HG03060 (cell line): ENCODE results near the gene GPR143.
"Not testable (repeated sequence)": the region's sequence is repeated elsewhere in the genome, so short reads cannot be mapped to it uniquely, and the experiment has no call there.

Experiments used
- ATAC-seq: cut with Tn5 transposase; IDR thresholded peaks from one replicate; pipeline ENCODE4 v1.9.1; 2021; ENCODE audit warnings: low read depth, moderate number of reproducible peaks; ENCODE audit not compliant: unreplicated experiment

Gene GPR143

DNA sequence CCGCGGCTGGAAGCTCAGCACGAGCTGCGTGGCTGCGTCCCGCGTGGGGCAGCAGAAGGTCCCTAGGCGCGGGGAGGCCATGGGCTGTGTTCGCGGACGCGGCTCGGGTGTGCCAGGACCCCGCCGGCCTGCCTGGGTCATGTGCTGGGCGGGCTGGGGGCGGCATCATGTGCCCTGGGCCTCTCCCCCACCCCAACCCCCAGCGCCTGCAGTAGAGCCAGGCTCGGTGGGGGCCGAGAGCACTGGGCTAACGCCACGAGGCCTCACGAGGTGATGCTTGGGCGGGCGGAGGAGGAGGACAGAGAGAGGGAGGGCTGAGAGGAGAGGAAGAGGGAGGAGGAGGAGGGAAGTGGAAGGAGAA is at the start of gene GPR143:
Gene GPR143 (minus strand): TSS at position 111 of the 361 bp plus-strand sequence. CDS start 30 bp downstream, at position 81.
- no peak for ATAC-seq

DNA sequence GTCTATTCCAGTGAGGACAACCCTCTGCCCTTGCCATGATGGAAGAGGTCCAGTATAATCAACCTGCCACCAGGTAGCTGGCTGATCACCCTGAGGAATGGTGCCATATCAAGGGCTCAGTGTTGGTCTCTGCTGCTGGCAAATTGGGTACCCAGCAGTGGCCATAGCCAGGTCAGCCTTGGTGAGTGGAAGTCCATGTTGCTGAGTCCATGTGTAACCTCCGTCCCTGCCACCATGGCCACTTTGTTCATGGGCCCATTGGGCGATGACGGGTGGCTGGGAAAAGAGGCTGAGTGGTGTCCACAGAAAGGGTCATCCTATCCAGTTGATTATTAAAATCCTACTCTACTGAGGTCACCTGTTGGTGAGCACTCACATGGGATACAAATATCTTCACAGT is 45.4 kb upstream of the GPR143 start:
- not testable (repeated sequence) for ATAC-seq

DNA sequence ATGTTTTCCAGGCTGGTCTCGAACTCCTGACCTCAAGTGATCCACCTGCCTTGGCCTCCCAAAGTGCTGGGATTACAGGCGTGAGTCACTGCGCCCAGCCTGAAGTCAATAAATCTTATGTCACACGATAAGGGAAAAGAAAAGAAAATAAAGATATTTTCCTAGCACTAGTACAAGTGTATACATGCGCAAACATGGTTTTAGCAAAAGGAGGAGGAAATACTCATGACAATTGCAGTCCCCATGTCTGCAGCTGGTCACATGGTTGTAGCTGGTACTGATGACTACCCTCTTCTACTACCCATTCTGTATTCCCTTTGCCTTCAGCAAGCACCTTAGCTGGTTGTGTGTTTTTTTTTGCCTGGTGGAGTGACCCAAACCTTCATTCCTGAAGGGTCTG is 44.2 kb upstream of the GPR143 start:
- ATAC-seq = not testable (repeated sequence)

GRCh38 chrX:9807355-9808182 is 41.9 kb upstream of the GPR143 start:
- no peak for ATAC-seq

DNA sequence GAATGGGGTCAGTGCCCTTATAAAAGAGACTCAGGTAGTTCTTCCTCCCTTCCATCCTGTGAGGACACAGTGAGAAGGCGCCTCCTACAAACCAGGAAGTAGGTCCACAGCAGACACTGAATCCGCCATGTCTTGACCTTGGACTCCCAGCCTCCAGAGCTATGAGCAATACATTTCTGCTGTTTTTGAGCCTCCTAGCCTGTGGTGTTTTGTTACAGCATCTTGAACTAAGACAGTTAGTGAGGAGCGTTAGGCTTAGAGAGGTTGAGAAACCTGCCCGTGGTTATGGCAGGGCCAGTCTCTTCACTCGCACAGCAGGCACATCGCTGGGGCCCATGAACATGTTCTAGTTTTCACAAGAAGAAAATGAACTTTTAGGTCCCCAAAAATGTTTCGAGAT is 40.3 kb upstream of the GPR143 start:
- ATAC-seq = no peak

- no peak for ATAC-seq
These were observed 38.8 kb upstream of the GPR143 start for GRCh38 chrX:9804444-9804843.

- ATAC-seq = no peak
These were observed 37.1 kb upstream of the GPR143 start for GRCh38 chrX:9802737-9803136.

DNA sequence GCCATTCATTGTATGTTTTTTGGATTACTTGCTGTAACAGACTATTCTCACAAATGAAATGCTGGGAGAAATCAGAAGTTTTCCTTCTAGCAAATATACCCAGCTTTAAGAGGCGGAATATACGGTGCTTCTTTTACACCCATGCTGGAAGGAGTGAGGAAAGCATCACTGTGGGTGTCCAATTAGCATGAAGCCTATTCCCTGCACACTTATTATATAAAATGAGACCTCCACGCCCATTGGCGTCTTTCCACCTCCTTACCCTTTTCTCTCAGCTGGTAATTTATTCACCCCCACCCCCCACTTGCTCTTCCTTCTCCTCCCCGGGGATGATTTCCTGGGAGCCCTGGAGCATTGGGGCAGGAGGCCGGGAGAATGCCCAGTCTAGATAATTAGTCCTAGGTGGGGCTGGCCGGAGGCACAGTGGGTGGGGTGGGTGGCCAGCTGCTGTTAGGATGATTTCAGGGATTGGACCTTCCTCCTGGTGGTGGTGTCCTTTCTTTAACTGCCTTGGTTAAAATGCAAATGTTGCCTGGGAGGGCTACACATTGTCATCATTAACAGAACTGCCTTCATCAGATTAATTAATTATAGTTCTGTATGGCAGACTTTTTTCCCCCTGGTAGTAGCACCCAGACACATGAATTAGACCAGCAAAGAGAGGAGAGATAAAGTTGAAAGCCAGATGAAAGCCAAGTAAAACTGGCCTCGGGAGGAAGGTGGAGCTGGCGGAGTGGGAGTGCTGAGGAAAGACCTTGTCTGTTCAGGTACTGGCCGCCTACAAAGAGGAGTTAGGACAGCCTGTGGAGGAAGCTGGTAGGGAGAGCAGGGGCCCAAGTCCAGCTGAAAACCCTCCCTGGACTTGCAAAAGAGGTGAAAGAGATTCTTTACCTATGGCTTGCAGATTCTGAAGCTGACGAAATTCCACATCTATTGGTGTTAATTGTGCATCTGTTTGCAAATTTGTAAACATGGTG is 32.0 kb upstream of the GPR143 start:
- ATAC-seq = no peak

DNA sequence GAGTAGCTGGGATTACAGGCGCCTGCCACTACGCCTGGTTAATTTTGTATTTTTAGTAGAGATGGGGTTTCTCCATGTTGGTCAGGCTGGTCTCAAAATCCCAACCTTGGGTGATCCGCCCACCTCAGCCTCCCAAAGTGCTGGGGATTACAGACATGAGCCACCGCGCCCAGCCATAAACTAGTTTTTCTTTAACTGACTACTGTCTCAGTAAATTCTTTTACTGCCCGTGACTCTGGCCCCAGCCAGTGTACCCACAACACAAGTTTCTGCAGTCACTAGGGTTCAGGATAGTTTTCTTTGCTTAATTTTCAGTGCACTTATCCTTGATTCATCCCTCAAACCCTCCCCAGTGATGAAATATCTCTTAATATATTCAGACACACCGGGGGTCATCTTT is 28.8 kb upstream of the GPR143 start:
- no peak for ATAC-seq

- no peak for ATAC-seq
These were observed 25.2 kb upstream of the GPR143 start for GRCh38 chrX:9790866-9791265.

- no peak for ATAC-seq
These were observed 23.9 kb upstream of the GPR143 start for GRCh38 chrX:9789555-9789954.

- no peak for ATAC-seq
These were observed 23.3 kb upstream of the GPR143 start for GRCh38 chrX:9788911-9789310.

DNA sequence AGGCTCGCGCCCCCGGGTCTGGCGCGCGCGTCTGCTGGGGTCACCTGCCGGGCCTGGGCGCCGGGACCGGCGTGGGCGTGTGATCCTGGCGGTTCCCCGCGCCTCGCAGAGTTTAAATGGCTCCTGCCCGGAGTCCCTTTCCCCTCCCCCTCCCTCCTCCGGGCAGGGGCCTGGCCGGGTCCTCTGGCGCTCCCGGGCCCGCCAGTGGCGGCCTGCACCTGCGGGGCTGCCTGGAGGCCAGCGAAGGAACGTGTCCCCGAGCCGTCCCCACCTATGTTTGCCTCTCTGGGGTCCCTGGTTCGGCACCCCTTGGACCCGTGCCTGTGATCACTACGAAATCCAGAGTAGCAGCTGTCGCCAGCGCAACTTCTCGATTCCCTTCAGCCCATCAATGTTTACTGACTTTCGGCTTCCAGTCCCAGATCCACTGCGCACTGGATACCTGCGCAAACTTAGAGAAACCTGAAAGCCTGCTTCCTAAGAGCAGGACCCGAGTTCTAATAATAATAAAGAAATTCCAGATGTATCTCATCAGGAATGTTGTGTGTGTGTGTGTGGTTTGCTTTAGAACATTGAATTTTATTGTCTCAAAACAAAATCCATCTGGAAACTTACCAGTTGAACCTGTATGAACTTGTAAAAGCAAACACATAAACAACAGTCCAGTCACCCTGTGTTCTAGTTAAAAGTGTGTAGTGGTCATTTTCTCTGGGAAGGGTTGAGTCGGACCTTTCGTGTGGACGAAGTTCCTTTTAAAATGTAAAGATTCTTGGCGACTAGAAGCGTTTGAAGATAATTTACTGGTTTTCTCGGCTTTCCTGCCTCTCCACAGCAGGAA is 21.4 kb upstream of the GPR143 start:
- no peak for ATAC-seq

DNA sequence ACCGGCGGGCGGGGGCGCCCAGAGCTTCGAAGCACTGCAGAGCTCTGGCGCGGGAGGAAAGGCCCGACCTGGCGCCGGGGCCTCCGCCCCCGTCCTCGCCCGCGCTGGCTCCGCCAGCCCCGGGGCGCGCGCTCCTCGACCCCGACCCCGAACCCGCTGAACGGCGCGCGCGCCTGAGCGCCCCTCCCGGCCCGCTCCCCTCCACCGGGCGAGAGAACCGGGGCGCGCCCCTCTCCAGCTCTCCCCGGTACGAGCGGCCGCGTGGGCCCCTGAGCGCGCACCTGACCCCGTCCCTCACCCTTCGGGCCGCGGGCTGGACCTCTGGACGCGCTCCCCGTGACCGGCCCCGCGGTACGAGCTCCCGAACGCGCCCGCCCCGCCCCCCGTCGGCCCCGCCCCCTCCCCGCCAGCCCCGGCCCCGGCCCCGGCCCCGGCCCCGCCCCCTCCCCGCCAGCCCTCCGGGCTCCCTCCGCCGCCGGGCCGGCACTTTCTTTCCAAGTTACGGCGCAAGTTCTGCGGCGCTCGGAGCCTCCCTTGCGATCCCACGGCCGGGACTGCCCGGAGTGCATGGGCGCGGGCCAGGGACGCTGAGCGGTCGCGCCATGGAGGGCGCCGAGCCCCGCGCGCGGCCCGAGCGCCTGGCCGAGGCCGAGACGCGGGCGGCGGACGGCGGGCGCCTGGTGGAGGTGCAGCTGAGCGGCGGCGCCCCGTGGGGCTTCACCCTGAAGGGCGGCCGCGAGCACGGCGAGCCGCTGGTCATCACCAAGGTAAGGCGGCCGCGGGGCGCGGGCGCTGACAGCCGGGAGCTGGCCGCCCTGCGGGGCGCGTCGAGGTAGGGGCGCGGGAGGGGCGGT is 20.5 kb upstream of the GPR143 start, which contains the start of gene SHROOM2:
Gene SHROOM2 (plus strand): TSS at position 486 of the 854 bp plus-strand sequence. CDS start 117 bp downstream, at position 603.
- no peak for ATAC-seq

DNA sequence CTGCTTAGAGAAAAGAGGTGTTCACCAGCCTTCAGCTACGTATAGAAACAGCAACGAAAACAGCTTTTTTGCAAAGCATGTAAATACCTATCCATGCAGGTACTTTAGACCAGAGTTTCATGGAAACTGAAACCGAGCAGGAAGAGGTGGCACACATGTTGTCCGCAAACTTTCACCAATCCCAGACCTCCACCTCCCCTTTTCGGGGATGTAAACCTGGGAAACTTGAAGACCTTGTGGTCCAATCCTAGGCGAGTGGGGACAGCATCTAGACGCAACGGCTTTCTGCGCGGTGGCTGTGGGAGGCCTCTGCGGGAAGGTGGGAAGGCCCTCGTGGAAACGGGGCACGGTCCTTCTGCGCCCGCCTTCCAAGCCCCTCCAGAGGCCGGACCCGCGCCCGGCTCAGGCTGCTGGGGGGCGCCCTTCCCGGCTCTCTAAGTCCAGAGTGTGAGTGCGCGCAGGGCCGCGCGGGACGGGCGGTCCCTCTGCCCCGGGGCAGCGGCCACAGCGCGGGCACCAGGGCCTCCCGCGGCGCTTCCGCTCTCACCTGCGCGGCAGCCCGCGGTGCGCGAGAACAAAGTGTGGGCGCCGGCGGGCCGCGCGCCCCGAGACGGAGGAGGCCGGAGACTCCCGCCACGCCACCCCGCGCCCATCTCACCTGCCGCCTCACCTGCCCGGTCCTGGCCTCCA is 19.8 kb upstream of the GPR143 start:
- ATAC-seq = no peak

- no peak for ATAC-seq
These were observed 18.7 kb upstream of the GPR143 start for GRCh38 chrX:9784332-9784731.

DNA sequence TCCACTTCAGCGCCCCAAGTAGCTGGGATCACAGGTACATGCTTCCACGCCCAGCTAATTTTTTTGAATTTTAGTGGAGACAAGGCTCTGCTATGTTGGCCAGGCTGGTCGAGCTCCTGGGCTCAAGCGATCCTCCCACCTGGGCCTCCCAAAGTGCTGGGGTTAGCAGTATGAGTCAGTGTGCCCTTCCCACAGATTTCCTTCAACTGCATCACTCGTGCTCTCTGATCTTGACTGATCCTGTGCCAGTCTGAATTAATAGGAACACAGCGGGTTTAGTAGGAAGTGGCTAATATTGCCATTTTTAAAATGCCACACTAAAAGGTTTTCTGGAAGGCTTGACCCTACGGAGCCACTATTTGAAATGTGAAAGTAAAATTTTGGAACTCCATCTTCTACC is 16.3 kb upstream of the GPR143 start:
- ATAC-seq = no peak

- ATAC-seq = no peak
These were observed 10.3 kb upstream of the GPR143 start for GRCh38 chrX:9775930-9776329.

- no peak for ATAC-seq
These were observed 7.3 kb upstream of the GPR143 start for GRCh38 chrX:9772943-9773342.
